ENCODE measurements around the gene SMYD3.

- TF ChIP-seq CTCF (IDR thresholded peaks at IDR 0.05), result no peak
- no peak for TF ChIP-seq POLR2AphosphoS5 (IDR thresholded peaks at IDR 0.05)
- no peak for TF ChIP-seq POLR2A (IDR thresholded peaks at IDR 0.05)
- no peak for TF ChIP-seq EP300 (IDR thresholded peaks at IDR 0.05)
Observed at GRCh38 chr1:246213947-246214346, 293.1 kb downstream of the SMYD3 start.

Data from gastroesophageal sphincter (tissue), 3 donors.